Measurements from ENCODE around the gene FBXW4. TPM values are rescaled to one million over a fixed set of nuclear protein-coding genes. Genes with fewer than 3 reads are reported as not detected.

The FBXW4 gene
- total RNA-seq, 4 donors from 2014 or later = 57.0 to 84.8 (median 65.2) TPM

- peaks cover 0 to 47% (median 0%) of the 10 kb centered on the region in 3 donors for H3K36me3 ChIP-seq
- WGBS, 2 donors = 71 to 80% methylated on average over 8 of the region's 8 CpGs
- H3K9me3 ChIP-seq = no peaks in the 10 kb centered on the region
- no peak overlapping the region for H3K4me3 ChIP-seq
- no peak for TF ChIP-seq CTCF (IDR thresholded peaks at IDR 0.05)
- H3K27me3 ChIP-seq = no peaks in the 10 kb centered on the region
- no peak for DNase-seq (ENCODE audit: low spot score in 2 of 2)
- no peak overlapping the region for H3K27ac ChIP-seq
- peaks cover 0 to 3% (median 0%) of the 10 kb centered on the region in 4 donors for H3K4me1 ChIP-seq
Observed at GRCh38 chr10:101631821-101632475, 63.0 kb downstream of the FBXW4 start.

GRCh38 chr10:101630633-101630920 is 64.4 kb downstream of the FBXW4 start:
- 100% methylated on average over 1 of the region's 1 CpG for WGBS, 2 donors
- peaks cover 0 to 3% (median 0%) of the 10 kb centered on the region in 4 donors for H3K4me1 ChIP-seq

GRCh38 chr10:101629837-101630632 is 64.9 kb downstream of the FBXW4 start:
- no peak overlapping the region for H3K4me3 ChIP-seq
- H3K9me3 ChIP-seq = no peaks in the 10 kb centered on the region
- TF ChIP-seq CTCF (IDR thresholded peaks at IDR 0.05) (no peak), POLR2A (IDR thresholded peaks at IDR 0.05) (no peak), EP300 (IDR thresholded peaks at IDR 0.05) (no peak)
- H3K27ac ChIP-seq = no peak overlapping the region
- no peak for DNase-seq (ENCODE audit: low spot score in 2 of 2)
- WGBS, 2 donors = 78 to 82% methylated on average over 13 of the region's 13 CpGs
- no peaks in the 10 kb centered on the region for H3K27me3 ChIP-seq
- peaks cover 0 to 41% (median 0%) of the 10 kb centered on the region in 3 donors for H3K36me3 ChIP-seq
- peaks cover 0 to 3% (median 0%) of the 10 kb centered on the region in 4 donors for H3K4me1 ChIP-seq

More at GRCh38 chr10:101630633-101630920, 64.4 kb downstream of the FBXW4 start:
- no peaks in the 10 kb centered on the region for H3K27me3 ChIP-seq
- peaks cover 0 to 41% (median 0%) of the 10 kb centered on the region in 3 donors for H3K36me3 ChIP-seq
- H3K27ac ChIP-seq = no peak overlapping the region
- TF ChIP-seq POLR2A (IDR thresholded peaks at IDR 0.05) (no peak), EP300 (IDR thresholded peaks at IDR 0.05) (no peak), CTCF (IDR thresholded peaks at IDR 0.05) (no peak)
- H3K4me3 ChIP-seq = no peak overlapping the region
- no peaks in the 10 kb centered on the region for H3K9me3 ChIP-seq
- no peak for DNase-seq (ENCODE audit: low spot score in 2 of 2)

GRCh38 chr10:101625821-101626412 is 69.1 kb downstream of the FBXW4 start:
- H3K4me3 ChIP-seq = no peak overlapping the region
- WGBS, 2 donors = 82 to 100% methylated on average over 1 of the region's 1 CpG
- H3K4me1 ChIP-seq = no peaks in the 10 kb centered on the region
- DNase-seq (ENCODE audit: low spot score in 2 of 2) = no peak
- H3K36me3 ChIP-seq = peaks cover 0 to 72% (median 5%) of the 10 kb centered on the region in 3 donors
- H3K27me3 ChIP-seq = no peaks in the 10 kb centered on the region
- H3K27ac ChIP-seq = no peak overlapping the region
- H3K9me3 ChIP-seq = no peaks in the 10 kb centered on the region
- TF ChIP-seq CTCF (IDR thresholded peaks at IDR 0.05) = no peak
- no peak for TF ChIP-seq EP300 (IDR thresholded peaks at IDR 0.05)
- no peak for TF ChIP-seq POLR2A (IDR thresholded peaks at IDR 0.05)
